Epidermal melanocyte (primary cell): ENCODE data around the gene SNX14.

Experiments used
- DNase-seq: peaks from one replicate; pipeline ENCODE4 v3.0.0; 2011; ENCODE audit warnings: low spot score; ENCODE audit not compliant: insufficient read length

Gene SNX14

GRCh38 chr6:85463621-85464259 is 129.9 kb downstream of the SNX14 start:
- DNase-seq = no peak

- no peak for DNase-seq
Observed at GRCh38 chr6:85462673-85463072, 131.0 kb downstream of the SNX14 start.

GRCh38 chr6:85461798-85462170 is 131.9 kb downstream of the SNX14 start:
- no peak for DNase-seq

GRCh38 chr6:85460921-85461797 is 132.5 kb downstream of the SNX14 start:
- DNase-seq = no peak

- DNase-seq = no peak
Observed at GRCh38 chr6:85460154-85460920, 133.3 kb downstream of the SNX14 start.

GRCh38 chr6:85459224-85459901 is 134.3 kb downstream of the SNX14 start:
- DNase-seq = no peak

GRCh38 chr6:85458782-85459181 is 134.9 kb downstream of the SNX14 start:
- no peak for DNase-seq

GRCh38 chr6:85458184-85458583 is 135.5 kb downstream of the SNX14 start:
- DNase-seq = no peak

- no peak for DNase-seq
Observed at GRCh38 chr6:85456782-85457181, 136.9 kb downstream of the SNX14 start.
